NCI-H1694 treated with DMSO at 0.1 percent for 48 hours (cell line): ENCODE measurements around the gene UBAP1L.
"Not testable (repeated sequence)": the region's sequence is repeated elsewhere in the genome, so short reads cannot be mapped to it uniquely, and the experiment has no call there.

Source experiments
- DNase-seq: peaks from one replicate; lab custom pipeline; 2025; lab: John Stamatoyannopoulos, UW

Gene UBAP1L

DNA sequence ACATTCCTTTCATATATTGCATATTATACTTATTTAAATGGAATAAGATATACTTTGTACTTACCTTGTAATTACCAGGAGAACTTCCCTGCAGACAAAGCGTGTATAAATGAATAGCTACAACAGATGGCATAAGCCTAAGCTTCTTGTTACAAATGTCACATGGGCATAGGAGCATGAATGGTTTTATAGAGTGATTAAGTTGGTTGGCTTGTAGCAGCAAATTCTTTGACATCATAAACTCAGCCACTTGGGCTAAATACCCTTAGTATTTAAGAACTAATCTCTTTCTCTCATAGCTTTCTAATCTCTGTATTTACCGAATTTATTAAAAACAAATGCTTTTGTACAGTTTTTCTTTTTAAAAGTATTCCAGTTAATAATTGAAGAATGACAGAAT, at the start of gene UBAP1L:
TSS of gene UBAP1L (minus strand) at position 115 of the 400 bp plus-strand sequence. CDS start 8,985 bp downstream, outside the sequence.
- peak; percentile 71 for DNase-seq

DNA sequence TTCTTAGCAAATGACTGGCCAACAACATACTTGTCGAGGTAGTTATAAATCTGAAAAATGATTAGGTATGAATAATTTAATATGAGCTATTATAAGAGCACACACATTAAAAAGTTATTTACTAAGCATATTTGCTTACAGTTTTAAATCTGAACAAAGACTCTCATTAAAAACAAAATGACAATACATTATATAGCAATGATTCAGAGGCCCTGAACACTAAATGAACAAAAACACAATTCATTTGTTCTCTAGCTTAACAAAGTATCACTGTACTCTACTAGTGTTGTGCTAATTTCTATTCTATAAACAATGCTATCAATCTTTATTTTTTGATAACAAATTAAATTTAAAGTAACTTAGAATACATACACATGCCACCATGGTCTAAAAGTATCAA, 49.1 kb upstream of the UBAP1L start:
- no peak for DNase-seq

GRCh38 chr15:65163041-65163440, 48.0 kb upstream of the UBAP1L start:
- DNase-seq: no peak

GRCh38 chr15:65156692-65157091, 41.7 kb upstream of the UBAP1L start:
- no peak for DNase-seq

- no peak for DNase-seq
These were observed 39.7 kb upstream of the UBAP1L start for GRCh38 chr15:65154720-65155119.

GRCh38 chr15:65147902-65148301, 32.9 kb upstream of the UBAP1L start:
- DNase-seq: no peak

- DNase-seq: no peak
These were observed 31.4 kb upstream of the UBAP1L start for GRCh38 chr15:65146438-65146837.

- DNase-seq: not testable (repeated sequence)
These were observed 23.6 kb upstream of the UBAP1L start for GRCh38 chr15:65138631-65139030.

DNA sequence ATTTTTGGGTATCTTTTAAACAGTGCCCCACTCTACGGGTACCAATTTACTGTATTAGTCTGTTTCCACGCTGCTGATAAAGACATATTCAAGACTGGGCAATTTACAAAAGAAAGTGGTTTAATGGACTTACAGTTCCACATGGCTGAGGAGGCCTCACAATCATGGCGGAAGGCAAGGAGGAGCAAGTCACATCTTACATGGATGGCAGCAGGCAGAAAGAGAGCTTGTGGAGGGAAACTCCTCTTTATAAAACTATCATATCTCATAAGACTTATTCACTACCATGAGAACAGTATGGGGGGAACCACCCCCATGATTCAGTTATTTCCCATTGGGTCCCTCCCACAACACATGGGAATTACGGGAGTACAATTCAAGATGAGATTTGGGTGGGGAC, 22.9 kb upstream of the UBAP1L start:
- not testable (repeated sequence) for DNase-seq

DNA sequence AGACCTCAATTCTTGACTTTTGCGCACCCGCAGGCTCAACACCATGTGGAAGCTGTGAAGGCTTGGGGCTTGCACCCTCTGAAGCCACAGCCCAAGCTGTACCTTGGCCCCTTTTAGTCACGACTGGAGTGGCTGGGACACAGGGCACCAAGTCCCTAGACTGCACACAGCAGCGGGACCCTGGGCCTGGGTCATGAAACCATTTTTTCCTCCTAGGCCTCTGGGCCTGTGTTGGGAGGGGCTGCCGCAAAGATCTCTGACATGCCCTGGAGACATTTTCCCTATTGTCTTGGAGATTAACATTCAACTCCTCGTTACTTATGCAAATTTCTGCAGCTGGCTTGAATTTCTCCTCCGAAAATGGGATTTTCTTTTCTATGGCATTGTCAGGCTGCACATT, 22.1 kb upstream of the UBAP1L start:
- DNase-seq: not testable (repeated sequence)

- no peak for DNase-seq
These were observed 19.5 kb upstream of the UBAP1L start for GRCh38 chr15:65134538-65134937.

GRCh38 chr15:65133548-65134200, 18.7 kb upstream of the UBAP1L start, which contains the start of gene PDCD7:
Gene PDCD7 (minus strand): TSS chr15:65133808. CDS start chr15:65133781, 27 bp downstream.
- DNase-seq: peak; percentile 90

GRCh38 chr15:65132878-65133547, 18.0 kb upstream of the UBAP1L start:
- no peak for DNase-seq

- no peak for DNase-seq
These were observed 15.9 kb upstream of the UBAP1L start for GRCh38 chr15:65130941-65131340.

GRCh38 chr15:65115542-65115941, 542 bp upstream of the UBAP1L start:
- DNase-seq: no peak

GRCh38 chr15:65110676-65111292, 4.2 kb downstream of the UBAP1L start:
- DNase-seq: no peak

- no peak for DNase-seq
These were observed 8.9 kb downstream of the UBAP1L start for GRCh38 chr15:65106011-65106590.

DNA sequence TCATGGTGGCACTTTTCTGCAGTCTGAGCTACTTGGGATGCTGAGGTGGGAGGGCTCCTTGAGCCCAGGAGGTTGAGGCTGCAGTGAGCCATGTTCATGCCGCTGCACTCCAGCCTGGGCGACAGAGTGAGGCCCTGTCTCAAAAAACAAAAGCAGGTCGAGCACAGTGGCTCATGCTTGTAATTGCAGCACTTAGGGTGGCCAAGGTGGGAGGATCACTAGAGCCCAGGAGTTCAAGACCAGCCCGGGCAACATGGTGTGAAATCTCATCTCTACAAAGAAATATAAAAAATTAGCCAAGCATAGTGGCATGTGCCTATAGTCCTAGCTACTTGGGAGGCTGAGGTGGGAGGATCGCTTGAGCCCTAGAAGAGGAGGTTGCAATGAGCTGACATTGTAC, 10.0 kb downstream of the UBAP1L start:
- DNase-seq: no peak

- DNase-seq: no peak
These were observed 12.1 kb downstream of the UBAP1L start for GRCh38 chr15:65102912-65103311.

GRCh38 chr15:65101891-65102708, 12.9 kb downstream of the UBAP1L start:
- DNase-seq: no peak

GRCh38 chr15:65101411-65101890, 13.5 kb downstream of the UBAP1L start:
- DNase-seq: peak; percentile 38

DNA sequence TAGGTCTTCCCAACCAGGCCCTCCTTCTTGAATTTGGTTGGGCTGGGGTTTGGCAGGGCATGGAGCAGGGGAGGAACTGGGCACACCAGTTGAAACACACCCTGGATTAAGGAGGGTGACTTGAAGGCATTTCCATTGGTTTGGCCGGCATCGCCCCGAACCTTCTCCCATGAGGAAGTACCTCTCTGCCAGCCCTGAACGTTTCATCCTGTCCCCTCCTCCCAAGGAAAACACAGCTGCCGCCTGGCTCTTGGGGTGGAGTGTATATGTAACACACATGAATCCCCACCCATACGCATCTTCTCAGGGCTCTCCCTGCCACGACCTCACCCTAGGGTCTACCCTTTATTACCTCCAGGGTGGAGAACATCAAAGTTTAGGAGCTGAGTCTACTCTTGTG, 14.6 kb downstream of the UBAP1L start:
- DNase-seq: no peak
